Naive thymus-derived CD4-positive, alpha-beta T cell (primary cell): Measurements from ENCODE around the gene LYPLAL1. TPM values are rescaled to one million over a fixed set of nuclear protein-coding genes. Genes with fewer than 3 reads are reported as not detected.
A peak's percentile ranks its signal among the peaks of the same experiment; 100 is the strongest.

Source experiments
- ATAC-seq: fragments of 150-1000 bp; cut with Tn5 transposase; 2 replicates; pipeline ENCODE4 v1.10.0; 2021; ENCODE audit warnings: mild to moderate bottlenecking, moderate library complexity
- CTCF ChIA-PET: fragments of 350-600 bp; sonication (Branson Sonifier 250); formaldehyde crosslinking; loops from one replicate; lab custom pipeline; 2021; ENCODE audit warnings: antibody characterized with exemption; lab: Charles Lee
- POLR2A ChIA-PET: fragments of 350-600 bp; sonication (Branson Sonifier 250); formaldehyde crosslinking; loops from one replicate; lab custom pipeline; 2021; ENCODE audit warnings: antibody characterized with exemption, inconsistent platforms; lab: Charles Lee
- DNase-seq, 9 donors: peaks; one replicate each; pipeline versions ENCODE4 v3.0.0 to v3.0.0-alpha.2; 2020 to 2022; ENCODE audit warnings: mixed read lengths in 1 of 9
- H3K27ac ChIP-seq: one replicate; pipeline ENCODE4 v1.7.0; 2013; ENCODE audit warnings: mild to moderate bottlenecking, low read depth, low read length, moderate library complexity
- H3K27me3 ChIP-seq, 2 donors: one replicate each; pipeline ENCODE4 v1.7.0; 2013; ENCODE audit warnings: low read length in 2 of 2, mild to moderate bottlenecking in 2 of 2, moderate library complexity in 2 of 2; ENCODE audit not compliant: control insufficient read depth in 2 of 2, insufficient read depth in 2 of 2
- H3K36me3 ChIP-seq, 3 experiments: 1 replicate in 2 of 3; 2 replicates in 1 of 3; pipeline ENCODE4 v1.7.0; 2013; ENCODE audit warnings: low read length in 3 of 3, mild to moderate bottlenecking in 3 of 3, moderate library complexity in 1 of 3; ENCODE audit not compliant: insufficient read depth in 3 of 3, control insufficient read depth in 2 of 3
- H3K4me1 ChIP-seq, 2 donors: one replicate each; pipeline ENCODE4 v1.7.0; 2013; ENCODE audit warnings: low read length in 2 of 2, mild to moderate bottlenecking in 2 of 2, moderate library complexity in 1 of 2; ENCODE audit not compliant: control insufficient read depth in 2 of 2, insufficient read depth in 2 of 2
- H3K4me3 ChIP-seq: 2 replicates; pipeline ENCODE4 v1.7.0; 2013; ENCODE audit warnings: mild to moderate bottlenecking, low read length
- H3K9me3 ChIP-seq, 3 experiments: 1 replicate in 2 of 3; 2 replicates in 1 of 3; pipeline ENCODE4 v1.7.0; 2013; ENCODE audit warnings: low read length in 3 of 3; ENCODE audit not compliant: control insufficient read depth in 2 of 3
- H3K27ac Mint-ChIP-seq, 9 donors: one replicate each; pipeline ENCODE4 v1.8.0; 2020 to 2022; ENCODE audit warnings: mixed read lengths in 9 of 9, mild to moderate bottlenecking in 8 of 9, moderate library complexity in 5 of 9, inconsistent platforms in 2 of 9
- H3K27me3 Mint-ChIP-seq, 5 donors: one replicate each; pipeline ENCODE4 v1.8.0; 2021 to 2022; ENCODE audit warnings: mixed read lengths in 5 of 5, mild to moderate bottlenecking in 1 of 5
- H3K36me3 Mint-ChIP-seq, 5 donors: one replicate each; pipeline ENCODE4 v1.8.0; 2020 to 2022; ENCODE audit warnings: mixed read lengths in 5 of 5, mild to moderate bottlenecking in 3 of 5, inconsistent platforms in 1 of 5
- H3K4me1 Mint-ChIP-seq, 7 donors: one replicate each; pipeline ENCODE4 v1.8.0; 2020 to 2022; ENCODE audit warnings: mixed read lengths in 7 of 7, mild to moderate bottlenecking in 3 of 7, inconsistent platforms in 1 of 7
- H3K4me3 Mint-ChIP-seq, 10 donors: one replicate each; pipeline ENCODE4 v1.8.0; 2020 to 2022; ENCODE audit warnings: mild to moderate bottlenecking in 10 of 10, mixed read lengths in 10 of 10, moderate library complexity in 6 of 10, inconsistent platforms in 2 of 10
- H3K9me3 Mint-ChIP-seq, 11 donors: one replicate each; pipeline ENCODE4 v1.8.0; 2020 to 2022; ENCODE audit warnings: mixed read lengths in 11 of 11, mild to moderate bottlenecking in 4 of 11, inconsistent platforms in 1 of 11, moderate library complexity in 1 of 11
- intact Hi-C, 2 donors: fragments of 100-400 bp; cut with micrococcal nuclease; formaldehyde crosslinking; loops; one replicate each; pipeline ENCODE4 v1.15.1; 2023
- polyA plus RNA-seq, 2 donors: library from polyadenylated mRNA; unstranded; fragments of 300-500 nt; fragmentation: Illumina TruSeq; gene quantifications; one replicate each; pipeline ENCODE4 v1.2.3, GENCODE V29; 2021
- total RNA-seq, 6 experiments: library from RNA in 5 of 6; stranded (reverse) in 5 of 6; gene quantifications; 1 replicate in 5 of 6; 2 replicates in 1 of 6; pipeline ENCODE4 v1.2.3 and lab custom pipeline; 2021 to 2026

Gene LYPLAL1
- total and polyA plus RNA-seq, 7 experiments from 2014 or later, result 12.2 to 33.0 (median 20.9) TPM

DNA sequence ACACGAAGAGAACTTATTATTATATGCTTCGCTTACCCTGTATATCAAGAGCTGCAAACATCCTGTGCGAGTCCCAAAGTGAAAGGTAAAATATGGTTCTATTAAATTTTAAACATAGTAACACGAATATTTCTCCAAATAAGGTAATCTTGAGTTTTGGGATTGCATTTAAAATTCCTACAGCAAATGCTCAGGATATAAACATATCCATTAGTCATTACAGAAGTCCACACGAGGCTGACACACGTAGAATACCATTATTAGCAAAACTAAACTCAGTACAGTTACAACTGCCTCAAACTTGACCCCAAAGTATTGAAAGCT is 282 bp upstream of the LYPLAL1 start:
- POLR2A ChIA-PET, result interaction anchor here (0.6 kb wide), 1 partner anchor 888 kb away, joined by 3 read pairs; the partner anchor contains the start of gene RRP15
- Histone ChIP-seq H3K36me3 (no peaks in the 10 kb centered on the region), H3K27ac (peak overlapping the region; percentile 76), H3K27me3 (no peaks in the 10 kb centered on the region), H3K9me3 (no peaks in the 10 kb centered on the region), H3K4me3 (peak overlapping the region; percentile 84), H3K4me1 (peaks cover 15 to 18% of the 10 kb centered on the region in 2 donors)
- peak overlapping the region; percentile 96 to 99 (median 97) for H3K27ac Mint-ChIP-seq
- peaks cover 0 to 5% (median 0%) of the 10 kb centered on the region in 11 donors for H3K9me3 Mint-ChIP-seq
- H3K4me1 Mint-ChIP-seq, result peaks cover 34 to 55% (median 50%) of the 10 kb centered on the region in 7 donors
- peaks cover 0 to 14% (median 4%) of the 10 kb centered on the region in 5 donors for H3K36me3 Mint-ChIP-seq
- peaks cover 0 to 5% (median 0%) of the 10 kb centered on the region in 5 donors for H3K27me3 Mint-ChIP-seq
- intact Hi-C loops, result loop anchor here (1.0 to 10.0 kb wide), 6 partner anchors 829 to 1542 kb away; partner anchors contain the start of genes RRP15 (in 2 of the 2), EPRS1 (in 1 of the 2), GPATCH2 (in 1 of the 2) and RAB3GAP2 (in 1 of the 2)
- CTCF ChIA-PET, result no interaction called here
- DNase-seq, result no peak
- ATAC-seq, result no peak
- peak overlapping the region; percentile 84 to 100 (median 98) for H3K4me3 Mint-ChIP-seq

DNA sequence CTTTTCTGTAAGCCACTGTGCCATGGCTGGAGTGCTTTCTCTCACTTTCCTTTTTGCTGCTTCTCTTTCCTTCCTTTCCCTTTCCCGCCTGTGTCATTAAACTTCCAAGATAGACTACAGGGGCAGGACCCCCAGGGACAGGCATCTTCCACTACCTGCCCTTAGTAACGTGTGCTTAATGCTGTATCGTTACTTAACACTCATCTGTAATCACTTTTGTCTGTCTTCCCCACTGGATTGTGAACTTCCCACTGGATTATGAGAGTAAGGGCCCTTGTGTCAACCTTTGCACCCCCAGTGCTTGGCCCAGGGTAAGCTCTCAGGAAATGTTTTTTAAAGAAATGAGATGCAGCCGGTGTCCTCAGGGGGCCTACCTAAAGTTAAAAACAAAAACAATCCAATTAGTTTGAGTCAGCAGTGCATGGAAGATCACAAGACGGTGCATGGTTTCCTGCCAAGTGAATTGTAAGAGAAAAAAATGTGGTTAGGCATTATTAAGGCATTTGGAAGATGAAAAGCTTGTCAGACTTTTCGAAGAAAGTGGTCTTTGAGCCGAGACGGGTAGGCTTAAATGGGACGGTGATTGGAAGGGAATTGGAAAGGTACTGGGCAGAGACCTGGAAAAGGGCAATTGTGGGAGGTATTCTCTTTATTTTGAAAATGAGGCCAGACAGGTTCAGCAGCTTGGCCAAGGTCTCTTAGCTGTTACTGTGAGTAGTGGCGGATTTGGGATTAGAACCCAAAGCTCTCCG is 958 bp downstream of the LYPLAL1 start:
- peak overlapping the region; percentile 84 for H3K4me3 ChIP-seq
- POLR2A ChIA-PET, result interaction anchor here (1.0 kb wide), 1 partner anchor 15 kb away, joined by 4 read pairs; no protein-coding TSS in a partner anchor
- no peaks in the 10 kb centered on the region for H3K9me3 ChIP-seq
- H3K27me3 ChIP-seq, result no peaks in the 10 kb centered on the region
- Mint-ChIP-seq H3K36me3 (peaks cover 0 to 14% (median 10%) of the 10 kb centered on the region in 5 donors), H3K4me3 (peak overlapping the region; percentile 84 to 100 (median 98)), H3K27ac (peak overlapping the region; percentile 96 to 99 (median 97)), H3K4me1 (peaks cover 38 to 60% (median 54%) of the 10 kb centered on the region in 7 donors), H3K27me3 (peaks cover 0 to 4% (median 0%) of the 10 kb centered on the region in 5 donors), H3K9me3 (peaks cover 0 to 5% (median 0%) of the 10 kb centered on the region in 11 donors)
- H3K36me3 ChIP-seq, result no peaks in the 10 kb centered on the region
- ATAC-seq, result peak; percentile 10
- intact Hi-C loops, result loop anchor here (1.0 to 10.0 kb wide), 7 partner anchors 10 to 1098 kb away; partner anchors contain the start of genes EPRS1 (in 2 of the 2), RAB3GAP2 (in 2 of the 2), RRP15 (in 1 of the 2) and TGFB2 (in 1 of the 2)
- DNase-seq, result peak in 7 of 9 donors; percentile 14 to 49 (median 34)
- peaks cover 15 to 18% of the 10 kb centered on the region in 2 donors for H3K4me1 ChIP-seq
- CTCF ChIA-PET, result no interaction called here
- H3K27ac ChIP-seq, result peak overlapping the region; percentile 76

DNA sequence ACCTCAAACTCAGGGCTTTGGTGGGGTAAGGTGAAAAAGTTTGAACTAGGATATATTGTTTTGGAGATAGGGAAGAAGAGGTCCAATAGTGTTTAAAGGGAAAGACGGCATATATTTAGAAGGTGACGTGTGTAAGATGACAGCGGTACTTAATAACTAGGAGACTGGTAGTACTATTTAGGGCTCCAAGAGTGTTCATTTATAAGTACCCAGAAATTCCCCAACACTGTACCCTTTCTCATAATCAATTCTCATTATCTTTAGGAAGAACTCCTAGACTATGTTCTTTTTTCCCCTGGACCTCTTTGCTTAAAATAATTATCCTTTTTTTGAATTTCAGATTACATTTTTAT is 1.5 kb downstream of the LYPLAL1 start:
- peaks cover 0 to 18% (median 11%) of the 10 kb centered on the region in 5 donors for H3K36me3 Mint-ChIP-seq
- Histone ChIP-seq H3K36me3 (no peaks in the 10 kb centered on the region), H3K9me3 (no peaks in the 10 kb centered on the region), H3K27me3 (no peaks in the 10 kb centered on the region), H3K4me3 (peak overlapping the region; percentile 84), H3K4me1 (peaks cover 15 to 18% of the 10 kb centered on the region in 2 donors), H3K27ac (no peak overlapping the region)
- no peaks in the 10 kb centered on the region for H3K27me3 Mint-ChIP-seq
- peak overlapping the region in 8 of 9 donors; percentile 96 to 99 (median 97) for H3K27ac Mint-ChIP-seq
- DNase-seq, result no peak
- peak overlapping the region; percentile 84 to 100 (median 98) for H3K4me3 Mint-ChIP-seq
- no peak for ATAC-seq
- peaks cover 0 to 5% (median 0%) of the 10 kb centered on the region in 11 donors for H3K9me3 Mint-ChIP-seq
- intact Hi-C loops, result loop anchor here in 1 of 2 donors (2.0 to 10.0 kb wide), 2 partner anchors 830 to 1098 kb away; partner anchors contain the start of genes RAB3GAP2 and TGFB2
- ChIA-PET POLR2A (interaction anchor here (1.0 kb wide), 1 partner anchor 15 kb away, joined by 4 read pairs; no protein-coding TSS in a partner anchor), CTCF (no interaction called here)
- H3K4me1 Mint-ChIP-seq, result peaks cover 41 to 60% (median 54%) of the 10 kb centered on the region in 7 donors

DNA sequence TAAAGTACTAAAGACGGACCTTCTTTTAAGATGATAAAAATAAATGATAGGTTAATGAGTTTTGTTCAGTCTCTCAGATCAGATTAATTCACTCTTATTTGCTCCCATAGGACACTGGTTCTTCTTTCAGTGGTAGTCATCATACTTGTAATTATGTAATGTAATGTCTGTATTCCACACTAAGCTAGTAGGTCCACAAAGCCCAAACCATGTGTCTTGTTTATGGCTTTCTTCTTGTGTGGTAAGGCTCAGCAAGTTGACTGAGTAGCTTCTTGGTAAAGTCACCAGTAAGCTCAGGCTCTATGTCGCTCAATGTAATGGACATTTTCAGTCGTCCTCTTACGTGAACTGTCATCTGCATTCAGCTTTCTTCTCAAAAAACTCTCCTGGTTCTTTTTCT is 2.5 kb downstream of the LYPLAL1 start:
- Histone ChIP-seq H3K36me3 (no peaks in the 10 kb centered on the region), H3K9me3 (no peaks in the 10 kb centered on the region), H3K27ac (no peak overlapping the region), H3K27me3 (no peaks in the 10 kb centered on the region), H3K4me3 (no peak overlapping the region), H3K4me1 (peaks cover 15 to 18% of the 10 kb centered on the region in 2 donors)
- H3K27ac Mint-ChIP-seq, result peak overlapping the region in 3 of 9 donors; percentile 9 to 99 (median 64)
- POLR2A ChIA-PET, result interaction anchor here (0.7 kb wide), 1 partner anchor 22 kb away, joined by 3 read pairs; no protein-coding TSS in a partner anchor
- peak overlapping the region in 4 of 10 donors; percentile 2 to 99 (median 23) for H3K4me3 Mint-ChIP-seq
- H3K27me3 Mint-ChIP-seq, result no peaks in the 10 kb centered on the region
- ATAC-seq (no peak), DNase-seq (no peak)
- intact Hi-C loops, result loop anchor here in 1 of 2 donors (10.0 kb wide), 1 partner anchor 831 kb away; the partner anchor contains the start of gene TGFB2
- peaks cover 41 to 66% (median 54%) of the 10 kb centered on the region in 7 donors for H3K4me1 Mint-ChIP-seq
- peaks cover 0 to 24% (median 11%) of the 10 kb centered on the region in 5 donors for H3K36me3 Mint-ChIP-seq
- H3K9me3 Mint-ChIP-seq, result peaks cover 0 to 5% (median 0%) of the 10 kb centered on the region in 11 donors
- CTCF ChIA-PET, result no interaction called here

DNA sequence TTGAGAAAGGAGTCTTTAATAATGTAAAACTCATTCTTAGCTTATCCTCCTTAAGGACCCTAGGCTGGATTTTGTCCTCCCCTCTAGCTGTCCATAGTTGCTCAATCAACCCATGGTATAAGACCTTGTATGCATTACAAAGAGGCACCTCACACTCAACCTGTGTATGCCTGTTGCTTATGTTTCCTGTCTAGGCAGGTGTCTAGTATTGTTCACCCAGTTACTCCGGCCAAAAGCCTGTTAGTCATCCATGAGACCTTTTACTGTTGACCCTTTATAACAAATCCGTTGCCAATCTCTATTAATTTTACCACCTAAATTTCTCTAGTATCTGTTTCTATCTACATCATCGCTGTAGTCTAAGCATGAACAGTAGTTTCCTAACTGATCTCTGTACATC is 3.7 kb downstream of the LYPLAL1 start:
- H3K36me3 Mint-ChIP-seq, result peaks cover 4 to 32% (median 16%) of the 10 kb centered on the region in 5 donors
- peaks cover 38 to 78% (median 66%) of the 10 kb centered on the region in 7 donors for H3K4me1 Mint-ChIP-seq
- no peak overlapping the region for H3K4me3 Mint-ChIP-seq
- Histone ChIP-seq H3K27ac (no peak overlapping the region), H3K4me3 (no peak overlapping the region), H3K36me3 (no peaks in the 10 kb centered on the region), H3K4me1 (peaks cover 15 to 18% of the 10 kb centered on the region in 2 donors), H3K27me3 (no peaks in the 10 kb centered on the region), H3K9me3 (no peaks in the 10 kb centered on the region)
- ATAC-seq (no peak), DNase-seq (no peak)
- intact Hi-C loops, result loop anchor here in 1 of 2 donors (10.0 kb wide), 1 partner anchor 833 kb away; the partner anchor contains the start of gene TGFB2
- H3K9me3 Mint-ChIP-seq, result peaks cover 0 to 5% (median 0%) of the 10 kb centered on the region in 11 donors
- ChIA-PET CTCF (no interaction called here), POLR2A (interaction anchor here (0.8 kb wide), 1 partner anchor 11 kb away, joined by 3 read pairs; no protein-coding TSS in a partner anchor)
- H3K27ac Mint-ChIP-seq, result peak overlapping the region in 2 of 9 donors; percentile 2 to 9
- H3K27me3 Mint-ChIP-seq, result no peaks in the 10 kb centered on the region

DNA sequence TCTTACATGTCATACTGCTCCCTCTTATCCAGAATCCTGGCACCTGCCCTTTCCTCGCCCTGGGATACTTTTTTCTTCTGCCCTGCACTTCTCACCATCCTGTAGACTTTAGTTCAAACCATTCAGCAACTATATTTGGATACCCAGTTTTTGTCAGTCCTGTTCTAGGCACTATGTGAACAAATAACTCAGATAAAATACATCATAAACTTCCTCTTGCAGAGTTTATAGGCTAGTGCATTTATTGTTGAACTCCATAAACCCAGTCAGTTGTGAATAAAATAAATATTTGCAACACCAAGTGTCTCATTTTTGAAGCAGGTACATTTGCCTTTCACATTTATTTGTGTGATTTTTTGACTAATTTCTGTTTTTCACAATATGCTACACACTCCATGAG is 4.3 kb downstream of the LYPLAL1 start:
- POLR2A ChIA-PET, result no interaction called here
- Mint-ChIP-seq H3K27ac (peak overlapping the region in 2 of 9 donors; percentile 2 to 9), H3K4me3 (peak overlapping the region in 1 of 10 donors; percentile 8), H3K27me3 (no peaks in the 10 kb centered on the region), H3K4me1 (peaks cover 35 to 80% (median 68%) of the 10 kb centered on the region in 7 donors), H3K36me3 (peaks cover 4 to 37% (median 22%) of the 10 kb centered on the region in 5 donors), H3K9me3 (peaks cover 0 to under 1% (median 0%) of the 10 kb centered on the region in 11 donors)
- no peak overlapping the region for H3K27ac ChIP-seq
- DNase-seq, result no peak
- H3K4me1 ChIP-seq, result peaks cover 16 to 18% of the 10 kb centered on the region in 2 donors
- ATAC-seq, result no peak
- H3K4me3 ChIP-seq, result no peak overlapping the region
- CTCF ChIA-PET, result no interaction called here
- intact Hi-C loops, result loop anchor here in 1 of 2 donors (10.0 kb wide), 1 partner anchor 833 kb away; the partner anchor contains the start of gene TGFB2
- H3K27me3 ChIP-seq, result no peaks in the 10 kb centered on the region
- H3K36me3 ChIP-seq, result no peaks in the 10 kb centered on the region
- no peaks in the 10 kb centered on the region for H3K9me3 ChIP-seq
